PFSK-1 (cell line): ENCODE data around the gene ATP8B4.

Source experiments
- FOXP2 ChIP-seq: optimal IDR thresholded peaks from 2 replicates; pipeline ENCODE3; 2011; ENCODE audit warnings: borderline replicate concordance, control low read depth, inconsistent platforms; ENCODE audit not compliant: insufficient read depth; ENCODE audit errors: extremely low read length, extremely low read depth
- POLR2AphosphoS5 ChIP-seq: IDR thresholded peaks from 2 replicates; pipeline ENCODE4 v1.6.1; 2012; ENCODE audit warnings: low read depth, mild to moderate bottlenecking, control low read depth, low read length, moderate library complexity
- REST ChIP-seq, 2 experiments: IDR thresholded peaks; 2 replicates each; pipeline versions ENCODE4 v1.6.1 to v1.8.0; 2011 to 2012; ENCODE audit warnings: low read depth in 2 of 2, low read length in 2 of 2, control low read depth in 1 of 2, inconsistent platforms in 1 of 2, mild to moderate bottlenecking in 1 of 2, moderate library complexity in 1 of 2; ENCODE audit not compliant: insufficient read depth in 1 of 2
- SIN3A ChIP-seq: IDR thresholded peaks from 2 replicates; pipeline ENCODE4 v1.6.1; 2012; ENCODE audit warnings: mild to moderate bottlenecking, low read length, moderate library complexity, borderline replicate concordance; ENCODE audit not compliant: insufficient read depth
- TAF1 ChIP-seq: IDR thresholded peaks from 2 replicates; pipeline ENCODE4 v1.6.1; 2012; ENCODE audit warnings: low read length, control low read depth, borderline replicate concordance; ENCODE audit not compliant: insufficient read depth

ATP8B4 gene

GRCh38 chr15:50051811-50052419 is 67.1 kb downstream of the ATP8B4 start:
- TF ChIP-seq REST (IDR thresholded peaks at IDR 0.05; ENCODE audit: insufficient read depth in 1 of 2, low read depth in 2 of 2, low read length in 2 of 2): no peak
- TF ChIP-seq POLR2AphosphoS5: no peak
- TF ChIP-seq TAF1: no peak
- TF ChIP-seq FOXP2: no peak
- TF ChIP-seq SIN3A: no peak

GRCh38 chr15:50050986-50051743 is 67.9 kb downstream of the ATP8B4 start:
- TF ChIP-seq POLR2AphosphoS5 (no peak), FOXP2 (no peak), TAF1 (no peak), REST (IDR thresholded peaks at IDR 0.05; ENCODE audit: insufficient read depth in 1 of 2, low read depth in 2 of 2, low read length in 2 of 2) (no peak), SIN3A (no peak)

GRCh38 chr15:50049871-50050270 is 69.2 kb downstream of the ATP8B4 start:
- no peak for TF ChIP-seq POLR2AphosphoS5
- no peak for TF ChIP-seq FOXP2
- no peak for TF ChIP-seq TAF1
- no peak for TF ChIP-seq REST (IDR thresholded peaks at IDR 0.05; ENCODE audit: insufficient read depth in 1 of 2, low read depth in 2 of 2, low read length in 2 of 2)
- TF ChIP-seq SIN3A: no peak

GRCh38 chr15:50046867-50047266 is 72.2 kb downstream of the ATP8B4 start:
- no peak for TF ChIP-seq TAF1
- no peak for TF ChIP-seq POLR2AphosphoS5
- no peak for TF ChIP-seq FOXP2
- TF ChIP-seq SIN3A: no peak
- TF ChIP-seq REST (IDR thresholded peaks at IDR 0.05; ENCODE audit: insufficient read depth in 1 of 2, low read depth in 2 of 2, low read length in 2 of 2): no peak
